Measurements from ENCODE around the gene ITIH5.

GRCh38 chr10:7547829-7548228, 118.9 kb downstream of the ITIH5 start:
- TF ChIP-seq CTCF (CRISPR knock-in tag; IDR thresholded peaks at IDR 0.05) (no peak), BATF2 (CRISPR knock-in tag; IDR thresholded peaks at IDR 0.05) (no peak), TCF7 (IDR thresholded peaks at IDR 0.05; ENCODE audit: low read depth) (no peak), SP140L (CRISPR knock-in tag; IDR thresholded peaks at IDR 0.05; ENCODE audit: borderline replicate concordance) (no peak), ZNF274 (CRISPR knock-in tag; IDR thresholded peaks at IDR 0.05) (no peak), ZNF207 (IDR thresholded peaks at IDR 0.05; ENCODE audit: borderline replicate concordance) (no peak), FOXK2 (IDR thresholded peaks at IDR 0.05) (no peak), SP5 (CRISPR knock-in tag; IDR thresholded peaks at IDR 0.05; ENCODE audit: borderline replicate concordance, low read depth) (no peak), NCOA1 (CRISPR knock-in tag; IDR thresholded peaks at IDR 0.05) (no peak)
